Kidney (tissue), 14 donors: ENCODE measurements around the gene SLC25A48. TPM values are rescaled to one million over a fixed set of nuclear protein-coding genes. Genes with fewer than 3 reads are reported as not detected.

Source experiments
- DNase-seq, 5 donors: peaks; one replicate each; pipeline ENCODE4 v3.0.0-alpha.2; 2013 to 2020
- FAIRE-seq: peaks from 2 replicates; lab custom pipeline; 2012; peaks lifted over from hg19 to GRCh38; lab: Jason Lieb, UNC
- H3K27ac ChIP-seq, 2 donors: one replicate each; pipeline ENCODE4 v1.7.0; 2013; ENCODE audit warnings: low read depth in 2 of 2, low read length in 2 of 2, inconsistent platforms in 1 of 2
- H3K27me3 ChIP-seq: one replicate; pipeline ENCODE4 v1.7.1; 2013; ENCODE audit warnings: low read length, inconsistent platforms; ENCODE audit not compliant: control insufficient read depth, insufficient read depth
- H3K36me3 ChIP-seq, 3 donors: one replicate each; pipeline versions ENCODE4 v1.7.0 to v1.7.1; 2013; ENCODE audit warnings: low read length in 3 of 3, control low read depth in 1 of 3, inconsistent platforms in 1 of 3; ENCODE audit not compliant: insufficient read depth in 3 of 3, control insufficient read depth in 2 of 3
- H3K4me1 ChIP-seq, 3 donors: one replicate each; pipeline versions ENCODE4 v1.7.0 to v1.7.1; 2013; ENCODE audit warnings: low read length in 3 of 3, inconsistent platforms in 1 of 3, low read depth in 1 of 3; ENCODE audit not compliant: control insufficient read depth in 2 of 3, insufficient read depth in 2 of 3
- H3K4me3 ChIP-seq, 3 donors: one replicate each; pipeline versions ENCODE4 v1.7.0 to v1.8.1; 2013; ENCODE audit warnings: low read length in 3 of 3, control low read depth in 1 of 3, inconsistent platforms in 1 of 3
- H3K9ac ChIP-seq, 3 donors: one replicate each; pipeline versions ENCODE4 v1.7.0 to v1.7.1; 2013; ENCODE audit warnings: low read length in 3 of 3, control low read depth in 1 of 3, inconsistent platforms in 1 of 3
- H3K9me3 ChIP-seq, 3 donors: one replicate each; pipeline versions ENCODE4 v1.7.0 to v1.7.1; 2013; ENCODE audit warnings: low read length in 3 of 3, control low read depth in 1 of 3, inconsistent platforms in 1 of 3; ENCODE audit not compliant: control insufficient read depth in 2 of 3, insufficient read depth in 1 of 3
- CTCF ChIP-seq: IDR thresholded peaks from 3 replicates; pipeline ENCODE4 v1.5.1; 2012; ENCODE audit warnings: mild to moderate bottlenecking, moderate library complexity, borderline replicate concordance; ENCODE audit not compliant: insufficient read depth; ENCODE audit errors: extremely low read depth
- intact Hi-C: fragments of 100-400 bp; cut with DNase I; formaldehyde crosslinking; loops from one replicate; pipeline ENCODE4 v1.11.1; 2022
- polyA plus RNA-seq: library from polyadenylated mRNA; stranded (reverse); fragments of 350-450 nt; fragmentation: Illumina TruSeq; extraction: RNeasy Lipid Tissue Mini Kit (QIAGEN cat#74804); gene quantifications from one replicate; pipeline ENCODE4 v1.2.3, GENCODE V29; 2014; ENCODE audit warnings: low read depth, low replicate concordance; ENCODE audit not compliant: insufficient read depth
- total RNA-seq: library from RNA; stranded (reverse); fragmentation: NEBNext Ultra II Directional; extraction: Animal tissue kit (Norgen Biotek cat#: 25700); gene quantifications from one replicate; pipeline ENCODE4 v1.2.1, GENCODE V29; 2021
- donor health status: control.
- donor health status: control.
- donor health status: control.
- donor health status: control.
- donor health status: control.
- donor health status: DM: yes; HTN: yes; CAD: no.
- donor health status: Normal renal cell carcinoma (clear cell type).

Gene SLC25A48
- total and polyA plus RNA-seq, 2 donors from 2014 or later, result 1.7 to 10.4 TPM

GRCh38 chr5:135821061-135821801 lies 13.2 kb upstream of the SLC25A48 start:
- no peak for FAIRE-seq
- no peak for TF ChIP-seq CTCF
- Histone ChIP-seq H3K9me3 (no peaks in the 10 kb centered on the region), H3K27me3 (no peaks in the 10 kb centered on the region), H3K4me1 (no peaks in the 10 kb centered on the region), H3K36me3 (no peaks in the 10 kb centered on the region), H3K9ac (no peak overlapping the region), H3K4me3 (no peak overlapping the region), H3K27ac (no peak overlapping the region)
- no peak for DNase-seq
- intact Hi-C loops, result loop anchor here (10.0 kb wide), 1 partner anchor 266 kb away; no protein-coding TSS in a partner anchor

- intact Hi-C loops, result loop anchor here (10.0 kb wide), 1 partner anchor 267 kb away; no protein-coding TSS in a partner anchor
- no peaks in the 10 kb centered on the region for H3K4me1 ChIP-seq
- H3K27me3 ChIP-seq, result no peaks in the 10 kb centered on the region
- no peak overlapping the region for H3K4me3 ChIP-seq
- no peaks in the 10 kb centered on the region for H3K9me3 ChIP-seq
- no peak for DNase-seq
- TF ChIP-seq CTCF, result no peak
- H3K9ac ChIP-seq, result no peak overlapping the region
- no peak overlapping the region for H3K27ac ChIP-seq
- no peak for FAIRE-seq
- no peaks in the 10 kb centered on the region for H3K36me3 ChIP-seq
Measured at GRCh38 chr5:135821802-135822201, 12.7 kb upstream of the SLC25A48 start.

GRCh38 chr5:135822286-135822685 lies 12.2 kb upstream of the SLC25A48 start:
- Histone ChIP-seq H3K27ac (no peak overlapping the region), H3K4me3 (no peak overlapping the region), H3K4me1 (no peaks in the 10 kb centered on the region), H3K27me3 (no peaks in the 10 kb centered on the region), H3K36me3 (no peaks in the 10 kb centered on the region), H3K9ac (no peak overlapping the region), H3K9me3 (no peaks in the 10 kb centered on the region)
- TF ChIP-seq CTCF, result no peak
- DNase-seq, result no peak
- FAIRE-seq, result no peak
- intact Hi-C loops, result loop anchor here (10.0 kb wide), 1 partner anchor 267 kb away; no protein-coding TSS in a partner anchor
